Stimulated activated CD4-positive, alpha-beta T cell treated with anti-CD3 and anti-CD28 coated beads, Interleukin-15, amount 100 ng/mL, for 48 hours (primary cell): ENCODE data around the gene MRPS33.
"Not testable (repeated sequence)": the region's sequence is repeated elsewhere in the genome, so short reads cannot be mapped to it uniquely, and the experiment has no call there.

Experiments
- DNase-seq, 2 donors: peaks; one replicate each; pipeline ENCODE4 v3.0.0-alpha.2; 2020; ENCODE audit warnings: low read depth in 2 of 2

The MRPS33 gene

DNA sequence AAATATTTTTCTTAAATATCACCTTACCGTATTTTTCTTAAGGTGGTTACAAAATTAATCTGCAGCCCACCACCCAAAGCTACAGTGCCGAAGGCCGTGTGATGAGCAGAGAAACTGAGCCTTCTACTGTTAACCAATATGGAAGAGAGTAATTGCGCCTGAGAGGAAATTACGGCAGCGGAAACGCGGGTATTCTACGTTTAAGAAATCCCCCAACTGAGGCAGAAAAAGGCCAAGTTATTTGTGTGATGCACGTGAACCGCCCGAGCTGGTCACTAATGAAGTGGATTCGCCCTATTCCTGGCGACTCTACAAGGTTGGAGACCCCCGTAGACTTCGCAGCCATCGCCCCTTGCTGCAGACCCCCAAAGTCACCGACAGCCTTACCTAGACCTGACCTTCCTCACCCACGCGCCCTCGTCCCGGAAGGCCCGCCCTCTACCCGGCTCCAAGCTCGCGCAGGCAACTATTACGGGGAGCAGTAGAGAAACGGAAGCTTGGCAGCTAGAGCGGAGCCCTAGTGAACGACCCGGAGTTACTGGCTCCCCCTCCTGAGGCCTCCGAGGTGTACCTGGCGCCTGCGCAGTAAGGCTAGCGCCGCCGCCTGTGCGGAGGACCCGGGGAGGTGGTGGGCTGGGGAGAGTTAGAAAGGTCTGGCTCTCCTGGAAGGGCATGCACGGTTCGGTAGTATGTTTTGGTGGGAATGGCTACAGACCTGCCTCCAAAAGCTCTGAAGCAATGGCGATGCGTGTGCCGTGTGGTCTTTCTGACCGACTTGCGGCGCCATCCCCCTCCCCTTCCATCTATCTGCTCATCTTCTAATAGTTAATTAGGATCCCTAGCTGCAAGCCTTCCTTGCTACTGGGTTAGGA is at the start of gene MRPS33:
Gene MRPS33, minus strand, starts transcription at position 429 of the 872 bp plus-strand sequence. CDS start 4,319 bp downstream, outside the sequence.
- peak; percentile 92 to 93 for DNase-seq

DNA sequence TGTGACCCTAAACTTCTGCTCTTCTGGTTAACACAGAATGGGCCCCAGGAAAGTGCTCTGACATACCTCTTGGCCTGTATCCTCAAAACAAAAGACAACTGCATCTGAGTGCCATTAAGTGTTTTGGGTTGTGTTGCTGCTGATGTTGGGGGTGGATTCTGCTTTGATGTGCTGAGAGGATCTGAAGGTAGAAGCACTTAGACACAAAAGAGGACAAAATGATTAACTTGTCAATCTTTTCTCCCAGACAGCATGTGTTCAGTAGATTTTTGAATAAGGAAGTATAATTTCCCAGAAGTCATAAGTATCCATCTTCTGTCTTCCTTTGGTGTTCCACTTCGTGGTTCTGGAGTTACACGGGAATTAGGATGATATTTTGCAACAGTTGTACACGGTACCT is 43.0 kb upstream of the MRPS33 start:
- DNase-seq = no peak

GRCh38 chr7:141055146-141055545 is 40.4 kb upstream of the MRPS33 start:
- DNase-seq = no peak

DNA sequence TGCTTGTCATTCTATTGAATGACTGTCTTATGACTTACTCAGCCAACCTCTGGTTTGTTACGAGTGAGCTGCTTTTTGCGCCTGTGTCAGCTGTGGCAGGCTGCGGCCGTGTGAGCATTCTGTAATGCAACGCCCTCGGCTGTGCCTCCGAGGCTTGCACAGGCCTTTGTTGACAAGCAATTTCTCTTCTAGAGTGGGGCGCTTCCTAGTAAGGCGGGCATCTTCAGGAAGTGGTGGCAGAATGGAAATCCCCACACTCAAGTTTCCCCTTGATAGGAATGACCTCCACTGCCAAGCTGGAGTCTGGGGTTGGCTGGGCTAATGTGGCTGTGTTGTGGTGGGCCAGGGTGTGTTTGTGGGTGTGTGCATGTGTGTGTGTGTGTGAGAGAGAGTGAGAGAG is 38.9 kb upstream of the MRPS33 start:
- peak in 1 of 2 donors; percentile 31 for DNase-seq

DNA sequence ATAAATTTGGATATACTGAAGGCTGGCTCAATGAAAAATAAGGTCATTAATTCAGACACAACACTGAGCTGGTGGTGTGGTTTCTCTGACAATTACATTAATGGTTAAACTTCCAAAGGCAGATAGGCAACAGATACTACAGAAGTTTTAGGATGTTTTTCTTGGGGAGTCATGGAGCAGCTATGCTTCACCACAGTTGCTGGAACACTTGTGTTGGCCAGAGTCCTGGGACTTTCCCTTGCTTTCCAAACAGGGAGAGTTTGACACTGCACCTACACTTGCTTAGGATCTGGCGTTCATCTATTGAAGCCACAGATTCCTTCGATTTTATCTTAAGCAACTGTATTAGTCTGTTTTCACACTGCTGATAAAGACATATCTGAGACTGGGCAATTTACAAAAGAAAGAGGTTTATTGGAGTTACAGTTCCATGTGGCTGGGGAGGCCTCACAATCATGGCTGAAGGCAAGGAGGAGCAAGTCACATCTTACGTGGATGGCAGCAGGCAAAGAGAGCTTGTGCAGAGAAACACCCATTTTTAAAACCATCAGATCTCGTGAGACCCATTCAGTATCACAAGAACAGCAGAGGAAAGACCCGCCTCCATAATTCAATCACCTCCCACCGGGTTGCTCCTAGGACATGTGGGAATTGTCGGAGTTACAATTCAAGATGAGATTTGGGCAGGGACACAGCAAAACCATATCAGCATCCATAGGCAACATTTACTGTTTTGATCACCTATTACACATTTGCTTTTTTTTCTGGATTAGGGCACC is 31.3 kb upstream of the MRPS33 start:
- no peak for DNase-seq

- DNase-seq = no peak
Observed at GRCh38 chr7:141045126-141045841, 30.5 kb upstream of the MRPS33 start.

- no peak for DNase-seq
Observed at GRCh38 chr7:141043616-141044015, 28.9 kb upstream of the MRPS33 start.

DNA sequence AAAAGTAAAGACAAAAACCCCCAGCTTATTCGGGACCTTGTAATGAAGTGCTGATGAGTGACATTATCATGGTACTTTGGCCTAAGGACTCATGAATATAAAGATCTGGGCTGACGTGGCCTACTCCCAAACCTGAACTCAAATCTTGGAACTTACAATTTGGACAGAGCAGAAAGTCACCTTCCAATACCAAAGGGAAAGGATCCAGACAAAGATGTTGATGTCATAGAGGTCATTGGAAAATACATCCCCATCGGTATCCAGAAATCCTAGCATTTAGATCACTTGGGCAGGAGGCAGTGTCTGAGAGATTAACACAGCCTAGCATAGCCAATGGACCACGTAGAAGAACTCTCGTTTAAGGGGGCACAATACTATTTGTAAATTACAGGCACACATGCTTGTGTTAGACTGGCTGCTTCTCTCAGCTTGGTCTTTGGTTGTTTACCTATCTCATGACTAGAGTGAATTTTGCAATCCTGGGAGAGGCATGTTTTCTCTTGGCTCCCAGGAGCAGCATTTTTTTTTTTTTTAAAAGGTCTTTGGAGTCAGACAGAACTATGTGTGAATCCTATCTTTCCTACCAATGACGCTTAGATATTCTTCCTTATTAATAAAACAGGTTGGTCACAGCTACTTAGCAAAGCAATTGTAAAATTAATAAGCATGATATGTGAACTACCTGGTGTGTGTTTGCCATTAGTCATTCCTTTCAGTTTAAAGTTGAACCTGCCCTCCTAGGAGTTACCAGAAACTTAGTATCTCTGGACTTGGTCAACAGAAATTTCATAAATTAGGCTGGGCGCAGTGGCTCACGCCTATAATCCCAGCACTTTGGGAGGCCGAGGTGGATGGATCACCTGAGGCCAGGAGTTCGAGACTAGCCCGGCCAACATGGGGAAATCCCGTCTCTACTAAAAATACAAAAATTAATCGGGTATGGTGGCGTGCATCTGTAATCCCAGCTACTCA is 27.8 kb upstream of the MRPS33 start:
- DNase-seq = no peak

DNA sequence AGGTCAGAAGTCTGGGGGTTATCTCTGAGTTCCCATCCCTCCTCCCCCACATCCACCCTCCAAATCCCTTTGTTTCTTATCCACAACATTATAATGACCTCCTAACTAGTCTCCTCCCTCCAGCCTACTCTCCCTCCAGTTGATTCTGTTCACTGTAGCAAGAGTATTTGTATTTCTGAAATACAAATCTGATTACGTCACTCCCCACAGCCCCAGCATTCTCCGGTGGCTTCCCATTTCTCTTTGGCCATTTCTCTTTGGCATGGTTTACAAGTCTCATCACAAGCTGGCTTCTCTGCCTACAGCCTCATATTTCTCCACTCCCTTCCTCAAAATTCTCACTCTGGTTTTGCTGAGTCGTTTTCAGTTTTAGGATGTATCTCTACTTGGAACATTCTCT is 24.6 kb upstream of the MRPS33 start:
- DNase-seq = no peak

DNA sequence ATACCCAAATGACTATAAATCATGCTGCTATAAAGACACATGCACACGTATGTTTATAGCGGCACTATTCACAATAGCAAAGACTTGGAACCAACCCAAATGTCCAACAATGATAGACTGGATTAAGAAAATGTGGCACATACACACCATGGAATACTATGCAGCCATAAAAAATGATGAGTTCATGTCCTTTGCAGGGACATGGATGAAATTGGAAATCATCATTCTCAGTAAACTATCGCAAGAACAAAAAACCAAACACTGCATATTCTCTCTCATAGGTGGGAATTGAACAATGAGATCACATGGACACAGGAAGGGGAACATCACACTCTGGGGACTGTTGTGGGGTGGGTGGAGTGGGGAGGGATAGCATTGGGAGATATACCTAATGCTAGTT is 23.3 kb upstream of the MRPS33 start:
- DNase-seq = not testable (repeated sequence)

DNA sequence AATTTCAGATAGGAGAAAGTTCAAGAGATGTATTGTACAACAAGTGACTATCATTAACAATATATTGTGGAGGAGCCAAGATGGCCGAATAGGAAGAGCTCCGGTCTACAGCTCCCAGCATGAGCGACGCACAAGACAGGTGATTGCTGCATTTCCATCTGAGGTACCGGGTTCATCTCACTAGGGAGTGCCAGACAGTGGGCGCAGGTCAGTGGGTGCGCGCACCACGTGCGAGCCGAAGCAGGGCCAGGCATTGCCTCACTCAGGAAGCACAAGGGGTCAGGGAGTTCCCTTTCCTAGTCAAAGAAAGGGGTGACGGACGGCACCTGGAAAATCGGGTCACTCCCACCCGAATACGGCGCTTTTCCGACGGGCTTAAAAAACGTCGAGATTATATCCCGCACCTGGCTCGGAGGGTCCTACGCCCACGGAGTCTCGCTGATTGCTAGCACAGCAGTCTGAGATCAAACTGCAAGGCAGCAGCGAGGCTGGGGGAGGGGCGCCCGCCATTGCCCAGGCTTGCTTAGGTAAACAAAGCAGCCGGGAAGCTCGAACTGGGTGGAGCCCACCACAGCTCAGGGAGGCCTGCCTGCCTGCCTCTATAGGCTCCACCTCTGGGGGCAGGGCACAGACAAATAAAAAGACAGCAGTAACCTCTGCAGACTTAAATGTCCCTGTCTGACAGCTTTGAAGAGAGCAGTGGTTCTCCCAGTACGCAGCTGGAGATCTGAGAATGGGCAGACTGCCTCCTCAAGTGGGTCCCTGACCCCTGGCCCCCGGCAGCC is 18.0 kb upstream of the MRPS33 start:
- DNase-seq = not testable (repeated sequence)

- DNase-seq = no peak
Observed at GRCh38 chr7:141028767-141029166, 14.0 kb upstream of the MRPS33 start.

DNA sequence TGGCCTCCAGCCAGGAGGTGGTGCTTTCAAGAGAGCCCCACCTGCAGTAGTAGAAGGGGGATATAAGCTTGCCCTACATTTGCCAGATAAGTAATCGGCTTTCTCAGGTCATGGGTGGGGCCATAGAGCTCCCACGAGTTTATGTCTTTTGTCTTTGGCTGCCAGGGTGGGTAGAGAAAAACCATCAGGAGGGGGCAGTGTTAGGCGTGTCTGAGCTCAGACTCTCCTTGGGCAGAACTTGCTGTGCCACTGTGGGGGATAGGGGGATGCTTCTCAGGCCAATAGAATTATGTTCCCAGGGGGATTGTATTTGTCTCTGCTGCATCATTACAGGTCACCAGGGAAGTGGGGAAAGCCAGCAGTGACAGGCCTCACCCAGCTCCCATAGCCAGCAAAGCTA is 12.3 kb upstream of the MRPS33 start:
- DNase-seq = no peak

DNA sequence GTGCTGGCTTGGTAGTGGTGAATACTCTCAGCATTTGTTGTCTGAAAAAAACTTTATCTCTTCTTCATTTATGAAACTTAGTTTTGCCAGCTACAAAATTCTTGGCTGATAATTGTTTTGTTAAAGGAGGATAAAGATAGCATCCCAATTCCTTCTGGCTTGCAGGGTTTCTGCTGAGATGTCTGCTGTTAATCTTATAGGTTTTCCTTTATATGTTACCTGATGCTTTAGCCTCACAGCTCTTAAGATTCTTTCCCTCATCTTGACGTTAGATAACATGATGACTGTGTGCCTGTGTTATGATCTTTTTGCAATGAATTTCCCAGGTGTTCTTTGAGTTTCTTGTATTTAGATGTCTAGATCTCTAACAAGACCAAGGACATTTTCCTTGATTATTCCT is 9.9 kb upstream of the MRPS33 start:
- no peak for DNase-seq

GRCh38 chr7:141023295-141023694 is 8.5 kb upstream of the MRPS33 start:
- DNase-seq = no peak

DNA sequence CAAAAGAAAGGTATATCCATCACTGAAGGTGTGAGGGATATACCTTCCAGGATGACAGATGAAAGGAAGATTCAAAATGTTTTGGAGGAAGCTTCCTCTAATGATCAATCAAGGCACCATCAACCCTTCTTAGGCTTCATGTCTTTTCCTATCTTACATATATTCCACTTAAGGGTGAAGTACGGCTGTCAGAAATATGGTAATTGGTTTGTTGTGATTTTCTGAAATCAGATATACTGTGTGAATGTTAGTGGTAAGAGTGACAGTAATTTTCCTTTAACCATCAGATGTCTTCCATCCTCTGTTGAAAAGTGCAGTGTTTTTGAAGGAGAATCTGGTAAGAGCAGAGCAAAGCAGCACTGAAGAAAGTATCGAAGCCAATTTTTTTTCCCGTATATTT is 2.8 kb upstream of the MRPS33 start:
- no peak for DNase-seq

GRCh38 chr7:141016349-141016748 is 1.6 kb upstream of the MRPS33 start:
- DNase-seq = no peak

DNA sequence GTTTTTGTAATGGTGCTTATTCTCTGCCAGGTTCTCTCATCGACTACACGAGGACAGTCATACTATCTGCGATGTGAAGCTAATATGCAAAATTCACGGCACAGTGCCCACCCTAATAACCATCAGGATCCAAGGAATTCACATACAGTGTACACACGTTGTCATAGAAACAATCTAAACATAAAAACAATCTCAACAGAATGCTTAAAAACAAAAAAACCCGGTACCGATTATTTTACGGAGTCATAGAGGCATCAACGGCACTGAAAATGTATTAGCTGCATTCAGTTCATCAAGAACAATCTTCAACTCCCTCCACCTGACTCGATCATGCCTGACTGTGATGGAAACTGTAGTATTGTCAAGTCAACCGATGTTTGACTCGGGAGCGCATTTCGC is 628 bp downstream of the MRPS33 start:
- no peak for DNase-seq

- DNase-seq = no peak
Observed at GRCh38 chr7:141013345-141013715, 1.4 kb downstream of the MRPS33 start.

GRCh38 chr7:141012696-141013344 is 1.9 kb downstream of the MRPS33 start:
- DNase-seq = no peak
